Measurements from ENCODE around the gene ADGRE3.
"Not testable (repeated sequence)": the region's sequence is repeated elsewhere in the genome, so short reads cannot be mapped to it uniquely, and the experiment has no call there.

DNA sequence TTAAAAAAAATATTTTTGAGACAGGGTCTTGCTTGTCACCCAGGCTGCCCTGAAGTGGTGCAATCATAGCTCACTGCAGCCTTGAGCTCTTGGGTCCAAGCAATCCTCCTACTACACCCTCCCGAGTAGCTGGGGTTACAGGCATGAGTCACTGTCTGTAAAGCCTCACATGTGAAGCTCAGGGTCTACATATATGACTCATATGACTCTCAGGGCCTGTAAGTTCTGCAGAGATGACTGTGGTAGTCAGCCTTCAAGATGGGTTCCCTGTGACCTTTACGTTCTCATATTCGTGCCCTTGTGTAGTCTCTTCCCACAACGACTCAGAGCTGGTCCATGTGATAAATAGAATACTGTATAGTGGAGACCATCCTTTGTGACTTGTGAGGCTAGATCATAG lies 85.2 kb downstream of the ADGRE3 start:
- not testable (repeated sequence) for TF ChIP-seq CTCF, POLR2AphosphoS5 (IDR thresholded peaks at IDR 0.05)
